Fibroblast of lung (primary cell): ENCODE measurements around the gene TIMELESS. TPM values are rescaled to one million over a fixed set of nuclear protein-coding genes. Genes with fewer than 3 reads are reported as not detected.

ENCODE experiments used
- DNase-seq, 2 donors: peaks; one replicate each; pipeline versions ENCODE4 v3.0.0 to v3.0.0-alpha.2; 2010; ENCODE audit warnings: low read depth in 2 of 2
- H2AFZ ChIP-seq: 2 replicates; pipeline ENCODE4 v1.5.1; 2012; ENCODE audit warnings: low read length, control low read depth, inconsistent platforms
- H3K27ac ChIP-seq: 2 replicates; pipeline ENCODE4 v1.5.1; 2011; ENCODE audit warnings: low read length, control low read depth; ENCODE audit not compliant: insufficient read depth
- H3K27me3 ChIP-seq: 2 replicates; pipeline ENCODE4 v1.5.1; 2011; ENCODE audit warnings: mild to moderate bottlenecking, low read length; ENCODE audit not compliant: control insufficient read depth, insufficient read depth
- H3K36me3 ChIP-seq: 2 replicates; pipeline ENCODE4 v1.5.1; 2011; ENCODE audit warnings: low read length; ENCODE audit not compliant: control insufficient read depth, insufficient read depth
- H3K4me1 ChIP-seq: 2 replicates; pipeline ENCODE4 v1.5.1; 2011; ENCODE audit warnings: low read length; ENCODE audit not compliant: control insufficient read depth, insufficient read depth; ENCODE audit errors: extremely low read depth
- H3K4me2 ChIP-seq: 2 replicates; pipeline ENCODE4 v1.5.1; 2011; ENCODE audit warnings: low read length, control low read depth; ENCODE audit not compliant: insufficient read depth; ENCODE audit errors: extremely low read depth
- H3K4me3 ChIP-seq, 4 experiments: fragments of 200-600 bp in 1 of 4; sonication (generic) in 1 of 4; replicated peaks in 1 of 4; 2 replicates each; pipeline ENCODE4 v1.5.1; 2011 to 2016; ENCODE audit warnings: low read length in 4 of 4, low read depth in 3 of 4, mild to moderate bottlenecking in 3 of 4, control low read depth in 2 of 4, inconsistent platforms in 1 of 4, mixed read lengths in 1 of 4; ENCODE audit not compliant: insufficient read depth in 1 of 4; ENCODE audit errors: control extremely low read depth in 1 of 4
- H3K79me2 ChIP-seq: 2 replicates; pipeline ENCODE4 v1.5.1; 2012; ENCODE audit warnings: mild to moderate bottlenecking, low read length, inconsistent platforms; ENCODE audit not compliant: control insufficient read depth, insufficient read depth
- H3K9ac ChIP-seq: 2 replicates; pipeline ENCODE4 v1.5.1; 2011; ENCODE audit warnings: mild to moderate bottlenecking, low read length, control low read depth; ENCODE audit not compliant: insufficient read depth
- H3K9me3 ChIP-seq: 2 replicates; pipeline ENCODE4 v1.5.1; 2012; ENCODE audit warnings: low read depth, low read length; ENCODE audit not compliant: control insufficient read depth, insufficient read depth
- H4K20me1 ChIP-seq: 2 replicates; pipeline ENCODE4 v1.5.1; 2011; ENCODE audit warnings: low read length; ENCODE audit not compliant: control insufficient read depth, insufficient read depth; ENCODE audit errors: extremely low read depth
- EZH2 ChIP-seq: IDR thresholded peaks from 2 replicates; pipeline ENCODE4 v1.5.1; 2012; ENCODE audit warnings: low read length, control low read depth, mild to moderate bottlenecking; ENCODE audit errors: missing control alignments
- polyA plus RNA-seq, 2 donors: library from polyadenylated mRNA; depleted of rRNA in 1 of 2; stranded (reverse) in 1 of 2; unstranded in 1 of 2; fragments of >200 nt; gene quantifications; 2 replicates each; pipeline ENCODE4 v1.2.1, GENCODE V29; 2011 to 2012; ENCODE audit warnings: missing spikeins in 1 of 2
- total RNA-seq: library from RNA; depleted of rRNA; stranded (reverse); fragments of >200 nt; gene quantifications from 2 replicates; pipeline ENCODE4 v1.2.1, GENCODE V29; 2014
- TF ChIP-seq, protein P1 (sequence below), 2 donors: IDR thresholded peaks in 1 of 2; conservative IDR thresholded peaks in 1 of 2; 1 replicate in 1 of 2; 2 replicates in 1 of 2; pipeline ENCODE4 v1.5.1; 2011 to 2012; ENCODE audit warnings: low read length in 2 of 2, control low read depth in 1 of 2, inconsistent platforms in 1 of 2, low read depth in 1 of 2, mild to moderate bottlenecking in 1 of 2

Gene TIMELESS
- total and polyA plus RNA-seq, 2 donors (not counting 1 experiment from before 2014, with no cell fraction given), result 1.2 to 5.9 TPM

DNA sequence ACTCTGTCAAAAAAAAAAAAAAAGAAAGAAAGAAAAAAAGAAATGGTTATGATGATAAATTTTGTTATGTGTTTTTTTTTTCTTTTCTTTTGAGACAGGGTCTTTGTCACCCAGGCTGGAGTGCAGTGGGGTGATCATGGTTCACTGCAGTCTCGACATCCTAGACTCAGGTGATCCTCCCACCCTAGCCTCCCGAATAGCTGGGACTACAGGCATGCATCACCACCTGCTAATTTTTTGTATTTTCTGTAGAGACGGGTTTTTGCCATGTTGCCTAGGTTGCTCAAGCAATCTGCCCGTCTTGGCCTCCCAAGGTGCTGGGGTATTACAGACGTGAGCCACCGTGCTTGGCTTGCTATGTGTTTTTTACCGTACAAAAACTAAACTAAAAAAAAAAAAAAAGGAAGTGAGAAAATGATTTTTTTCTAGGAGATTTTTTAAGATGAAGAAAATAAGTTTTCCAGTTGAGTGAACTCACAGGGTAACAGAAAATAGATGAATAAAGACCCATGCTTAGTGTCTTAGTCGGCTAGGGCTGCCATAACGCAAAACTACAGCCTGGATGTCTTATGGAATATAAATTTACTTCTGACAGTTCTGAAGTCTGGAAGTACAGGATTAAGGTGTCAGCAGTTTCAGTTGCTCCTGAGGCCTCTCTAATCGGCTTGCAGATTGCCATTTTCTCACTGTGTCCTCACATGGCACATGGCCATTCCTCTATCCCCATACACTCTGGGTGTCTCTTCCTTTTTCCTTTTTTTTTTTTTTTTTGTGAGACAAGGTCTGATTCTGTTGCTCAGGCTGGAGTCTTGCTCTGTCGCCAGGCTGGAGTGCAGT lies 73.4 kb downstream of the TIMELESS start:
- Histone ChIP-seq H4K20me1 (no peaks in the 10 kb centered on the region), H3K79me2 (no peaks in the 10 kb centered on the region), H3K4me2 (no peak overlapping the region), H3K9me3 (no peaks in the 10 kb centered on the region), H2AFZ (no peak overlapping the region), H3K27me3 (no peaks in the 10 kb centered on the region), H3K4me3 (no peak overlapping the region), H3K27ac (no peak overlapping the region), H3K36me3 (no peaks in the 10 kb centered on the region), H3K4me1 (no peaks in the 10 kb centered on the region), H3K9ac (no peak overlapping the region)
- no peak for DNase-seq
- no peak for TF ChIP-seq EZH2
- TF ChIP-seq, protein P1, sequence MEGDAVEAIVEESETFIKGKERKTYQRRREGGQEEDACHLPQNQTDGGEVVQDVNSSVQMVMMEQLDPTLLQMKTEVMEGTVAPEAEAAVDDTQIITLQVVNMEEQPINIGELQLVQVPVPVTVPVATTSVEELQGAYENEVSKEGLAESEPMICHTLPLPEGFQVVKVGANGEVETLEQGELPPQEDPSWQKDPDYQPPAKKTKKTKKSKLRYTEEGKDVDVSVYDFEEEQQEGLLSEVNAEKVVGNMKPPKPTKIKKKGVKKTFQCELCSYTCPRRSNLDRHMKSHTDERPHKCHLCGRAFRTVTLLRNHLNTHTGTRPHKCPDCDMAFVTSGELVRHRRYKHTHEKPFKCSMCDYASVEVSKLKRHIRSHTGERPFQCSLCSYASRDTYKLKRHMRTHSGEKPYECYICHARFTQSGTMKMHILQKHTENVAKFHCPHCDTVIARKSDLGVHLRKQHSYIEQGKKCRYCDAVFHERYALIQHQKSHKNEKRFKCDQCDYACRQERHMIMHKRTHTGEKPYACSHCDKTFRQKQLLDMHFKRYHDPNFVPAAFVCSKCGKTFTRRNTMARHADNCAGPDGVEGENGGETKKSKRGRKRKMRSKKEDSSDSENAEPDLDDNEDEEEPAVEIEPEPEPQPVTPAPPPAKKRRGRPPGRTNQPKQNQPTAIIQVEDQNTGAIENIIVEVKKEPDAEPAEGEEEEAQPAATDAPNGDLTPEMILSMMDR (conservative IDR thresholded peaks at IDR 0.05 in 1 of 2, IDR thresholded peaks at IDR 0.05 in 1 of 2; ENCODE audit: low read depth in 1 of 2, low read length in 2 of 2), result no peak

DNA sequence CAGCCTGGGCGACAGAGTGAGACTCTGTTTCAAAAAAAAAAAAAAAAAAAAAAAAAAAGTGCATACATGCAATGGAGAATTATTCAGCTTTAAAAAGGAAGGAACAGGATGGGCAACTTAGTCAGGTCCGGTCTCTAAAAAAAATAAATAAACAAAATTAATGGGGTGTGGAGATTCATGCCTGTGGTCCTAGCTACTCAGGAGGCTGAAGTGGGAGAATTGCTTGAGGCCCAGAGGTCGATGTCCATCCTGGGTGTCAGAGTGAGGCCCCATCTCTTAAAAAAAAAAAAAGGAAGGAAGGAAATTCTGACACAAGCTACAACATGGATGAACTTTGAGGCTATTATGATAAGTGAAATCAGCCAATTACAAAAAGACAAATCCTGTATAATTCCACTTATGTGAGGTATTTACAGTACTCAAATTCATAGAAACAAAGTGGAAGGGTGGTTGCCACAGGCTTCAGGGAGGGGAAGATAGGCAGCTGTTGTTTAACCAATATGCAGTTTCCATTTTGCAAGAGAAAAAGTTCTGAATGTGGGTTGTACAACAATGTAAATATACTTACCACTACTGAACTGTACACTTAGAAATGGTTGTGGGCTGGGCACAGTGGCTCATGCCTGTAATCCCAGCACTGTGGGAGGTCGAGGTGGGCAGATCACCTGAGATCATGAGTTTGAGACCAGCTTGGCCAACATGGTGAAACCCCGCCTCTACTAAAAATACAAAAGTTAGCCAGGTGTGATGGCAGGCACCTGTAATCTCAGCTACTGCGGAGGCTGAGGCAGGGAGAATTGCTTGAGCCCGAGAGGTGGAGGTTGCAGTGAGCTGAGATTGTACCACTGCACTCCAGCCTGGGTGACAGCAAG lies 74.3 kb downstream of the TIMELESS start:
- Histone ChIP-seq H3K9ac (no peak overlapping the region), H3K27ac (no peak overlapping the region), H2AFZ (no peak overlapping the region), H3K4me2 (no peak overlapping the region), H3K27me3 (no peaks in the 10 kb centered on the region), H3K4me3 (no peak overlapping the region), H4K20me1 (no peaks in the 10 kb centered on the region), H3K9me3 (no peaks in the 10 kb centered on the region), H3K4me1 (no peaks in the 10 kb centered on the region), H3K79me2 (no peaks in the 10 kb centered on the region), H3K36me3 (no peaks in the 10 kb centered on the region)
- no peak for DNase-seq
- no peak for TF ChIP-seq EZH2
- TF ChIP-seq, protein P1 (conservative IDR thresholded peaks at IDR 0.05 in 1 of 2, IDR thresholded peaks at IDR 0.05 in 1 of 2; ENCODE audit: low read depth in 1 of 2, low read length in 2 of 2), result no peak

DNA sequence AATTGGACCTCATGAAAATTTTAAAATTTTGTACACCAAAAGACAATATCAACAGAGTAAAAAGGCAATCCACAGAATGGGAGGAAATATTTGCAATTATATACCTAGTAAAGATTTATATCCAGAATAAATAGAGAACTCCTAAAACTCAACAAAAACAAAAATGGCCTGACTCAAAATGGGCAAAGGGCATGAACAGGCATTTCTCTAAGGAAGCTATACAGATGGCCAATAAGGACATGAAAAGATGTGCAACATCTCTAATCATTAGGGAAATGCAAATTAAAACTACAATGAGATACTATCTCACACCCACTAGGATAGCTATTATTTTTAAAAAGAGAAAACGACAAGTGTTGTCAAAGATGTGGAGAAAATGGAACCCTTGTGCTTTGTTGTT lies 75.7 kb downstream of the TIMELESS start:
- DNase-seq, result no peak
- Histone ChIP-seq H3K9me3 (no peaks in the 10 kb centered on the region), H3K4me1 (no peaks in the 10 kb centered on the region), H3K4me2 (no peak overlapping the region), H4K20me1 (no peaks in the 10 kb centered on the region), H3K27ac (no peak overlapping the region), H2AFZ (no peak overlapping the region), H3K27me3 (no peaks in the 10 kb centered on the region), H3K36me3 (no peaks in the 10 kb centered on the region), H3K79me2 (no peaks in the 10 kb centered on the region), H3K4me3 (no peak overlapping the region), H3K9ac (no peak overlapping the region)
- TF ChIP-seq EZH2, result no peak
- TF ChIP-seq, protein P1 (conservative IDR thresholded peaks at IDR 0.05 in 1 of 2, IDR thresholded peaks at IDR 0.05 in 1 of 2; ENCODE audit: low read depth in 1 of 2, low read length in 2 of 2), result no peak
